Erythroblast (primary cell): ENCODE measurements around the gene F8A3.

ENCODE experiments used
- GATA1 ChIP-seq: IDR thresholded peaks from 2 replicates; pipeline ENCODE4 v1.6.1; 2011; ENCODE audit warnings: low read depth, mild to moderate bottlenecking, control low read depth, low read length, moderate library complexity
- POLR2A ChIP-seq: IDR thresholded peaks from 2 replicates; pipeline ENCODE4 v1.6.1; 2011; ENCODE audit warnings: mild to moderate bottlenecking, low read length

GRCh38 chrX:155434906-155435743 lies 23.3 kb downstream of the F8A3 start:
- TF ChIP-seq POLR2A (peak; percentile 44), GATA1 (peak; percentile 14)
